IMR-90 (cell line): ENCODE data around the gene TMEM120A. TPM values are rescaled to one million over a fixed set of nuclear protein-coding genes. Genes with fewer than 3 reads are reported as not detected.

Experiments used
- ATAC-seq: fragments of 200-7000 bp; cut with Tn5 transposase; 2 replicates; pipeline ENCODE4 v1.9.1; 2020; ENCODE audit warnings: low read depth, mild to moderate bottlenecking, moderate library complexity
- BruUV-seq: library from RNA; stranded (reverse); fragments of 400-500 nt; replicated peaks from 2 replicates; lab custom pipeline; 2021; lab: Mats Ljungman, UMichigan
- CTCF ChIA-PET: fragments of 300-600 bp; formaldehyde crosslinking; extraction: SDS; loops from one replicate; lab custom pipeline; 2021; ENCODE audit warnings: antibody characterized with exemption; lab: Yijun Ruan, JAX
- POLR2A ChIA-PET: fragments of 300-600 bp; sonication (Branson Sonifier 250); formaldehyde crosslinking; loops from one replicate; lab custom pipeline; 2022; ENCODE audit warnings: antibody characterized with exemption; ENCODE audit not compliant: unreplicated experiment; lab: Charles Lee
- DNase-seq: peaks from one replicate; pipeline ENCODE4 v3.0.0; 2013
- H2AFZ ChIP-seq: replicated peaks from 2 replicates; pipeline ENCODE3; 2013; ENCODE audit warnings: low read length, mild to moderate bottlenecking; ENCODE audit not compliant: poor library complexity
- H2AK5ac ChIP-seq: 2 replicates; pipeline ENCODE4 v1.6.1; 2013; ENCODE audit warnings: low read depth, low read length, inconsistent platforms
- H2AK9ac ChIP-seq: replicated peaks from 2 replicates; pipeline ENCODE3; 2013; ENCODE audit warnings: mild to moderate bottlenecking, low read depth, low read length, moderate library complexity; ENCODE audit not compliant: poor library complexity
- H2BK120ac ChIP-seq: 2 replicates; pipeline ENCODE4 v1.6.1; 2013; ENCODE audit warnings: low read depth, low read length, inconsistent platforms
- H2BK15ac ChIP-seq: 3 replicates; pipeline ENCODE4 v1.6.1; 2013; ENCODE audit warnings: low read depth, low read length, inconsistent platforms
- H2BK20ac ChIP-seq: 2 replicates; pipeline ENCODE4 v1.6.1; 2013; ENCODE audit warnings: low read depth, mild to moderate bottlenecking, inconsistent platforms, low read length, moderate library complexity
- H2BK5ac ChIP-seq: 2 replicates; pipeline ENCODE4 v1.6.1; 2013; ENCODE audit warnings: mild to moderate bottlenecking, low read depth, low read length, inconsistent platforms; ENCODE audit not compliant: poor library complexity, severe bottlenecking
- H3K14ac ChIP-seq: replicated peaks from 2 replicates; pipeline ENCODE4 v1.6.1; 2013; ENCODE audit warnings: low read depth, low read length, inconsistent platforms
- H3K18ac ChIP-seq: 2 replicates; pipeline ENCODE4 v1.6.1; 2013; ENCODE audit warnings: low read depth, low read length, control low read depth
- H3K23ac ChIP-seq: 2 replicates; pipeline ENCODE4 v1.6.1; 2013; ENCODE audit warnings: low read depth, low read length, inconsistent platforms
- H3K27ac ChIP-seq: 2 replicates; pipeline ENCODE4 v1.5.1; 2013; ENCODE audit warnings: mild to moderate bottlenecking, control low read depth, low read length; ENCODE audit not compliant: insufficient read depth
- H3K27me3 ChIP-seq: 2 replicates; pipeline ENCODE4 v1.6.1; 2013; ENCODE audit warnings: low read length; ENCODE audit not compliant: control insufficient read depth, insufficient read depth
- H3K36me3 ChIP-seq: 2 replicates; pipeline ENCODE4 v1.6.1; 2013; ENCODE audit warnings: low read length, mixed read lengths; ENCODE audit not compliant: control insufficient read depth, insufficient read depth
- H3K4ac ChIP-seq: 2 replicates; pipeline ENCODE4 v1.6.1; 2013; ENCODE audit warnings: low read depth, low read length, inconsistent platforms
- H3K4me1 ChIP-seq: 2 replicates; pipeline ENCODE4 v1.6.1; 2013; ENCODE audit warnings: low read length, mixed read lengths; ENCODE audit not compliant: control insufficient read depth, insufficient read depth
- H3K4me2 ChIP-seq: 2 replicates; pipeline ENCODE4 v1.6.1; 2013; ENCODE audit warnings: low read depth, mild to moderate bottlenecking, control low read depth, low read length, moderate library complexity
- H3K4me3 ChIP-seq: 2 replicates; pipeline ENCODE4 v1.5.1; 2013; ENCODE audit warnings: low read depth, mild to moderate bottlenecking, control low read depth, low read length, moderate library complexity; ENCODE audit not compliant: insufficient read depth
- H3K56ac ChIP-seq: 2 replicates; pipeline ENCODE4 v1.6.1; 2013; ENCODE audit warnings: low read length, inconsistent platforms; ENCODE audit not compliant: insufficient read depth; ENCODE audit errors: extremely low read depth
- H3K79me1 ChIP-seq, 2 experiments: 2 replicates each; pipeline ENCODE4 v1.6.1; 2013; ENCODE audit warnings: low read length in 2 of 2, inconsistent platforms in 1 of 2, low read depth in 1 of 2
- H3K9ac ChIP-seq: 2 replicates; pipeline ENCODE4 v1.6.1; 2013; ENCODE audit warnings: low read depth, low read length, control low read depth
- H3K9me1 ChIP-seq: 2 replicates; pipeline ENCODE4 v1.6.1; 2013; ENCODE audit warnings: low read length, inconsistent platforms; ENCODE audit not compliant: insufficient read depth
- H3K9me3 ChIP-seq: 2 replicates; pipeline ENCODE4 v1.6.1; 2013; ENCODE audit warnings: low read length; ENCODE audit not compliant: control insufficient read depth, insufficient read depth
- H4K20me1 ChIP-seq: 2 replicates; pipeline ENCODE4 v1.6.1; 2013; ENCODE audit warnings: low read length, inconsistent platforms; ENCODE audit not compliant: insufficient read depth
- H4K5ac ChIP-seq: 2 replicates; pipeline ENCODE4 v1.6.1; 2013; ENCODE audit warnings: mild to moderate bottlenecking, low read depth, low read length, control low read depth
- H4K8ac ChIP-seq, 2 experiments: 2 replicates each; pipeline ENCODE4 v1.6.1; 2013; ENCODE audit warnings: low read depth in 2 of 2, low read length in 2 of 2, control low read depth in 1 of 2, inconsistent platforms in 1 of 2
- H4K91ac ChIP-seq: 2 replicates; pipeline ENCODE4 v1.6.1; 2013; ENCODE audit warnings: low read depth, low read length, inconsistent platforms; ENCODE audit not compliant: insufficient read depth
- CEBPB ChIP-seq: IDR thresholded peaks from 2 replicates; pipeline ENCODE4 v1.6.1; 2012; ENCODE audit warnings: low read depth, low read length, improper control_type of control experiment
- CHD1 ChIP-seq: IDR thresholded peaks from 2 replicates; pipeline ENCODE4 v1.6.1; 2012; ENCODE audit warnings: low read depth, low read length, improper control_type of control experiment
- CTCF ChIP-seq: conservative IDR thresholded peaks from 2 replicates; pipeline ENCODE4 v1.5.1; 2012; ENCODE audit warnings: mild to moderate bottlenecking, low read depth, low read length, improper control_type of control experiment
- ELK1 ChIP-seq: fragments of 150-350 bp; IDR thresholded peaks from 2 replicates; pipeline ENCODE4 v1.6.1; 2016; ENCODE audit warnings: low read depth, mild to moderate bottlenecking, low read length, moderate library complexity, borderline replicate concordance
- FOS ChIP-seq: fragments of 150-350 bp; IDR thresholded peaks from 2 replicates; pipeline ENCODE4 v1.6.1; 2016; ENCODE audit warnings: low read depth, low read length
- MAFK ChIP-seq: IDR thresholded peaks from 2 replicates; pipeline ENCODE4 v1.6.1; 2012; ENCODE audit warnings: low read depth, low read length, improper control_type of control experiment
- MAZ ChIP-seq: IDR thresholded peaks from 2 replicates; pipeline ENCODE4 v1.6.1; 2012; ENCODE audit warnings: low read depth, mild to moderate bottlenecking, low read length, improper control_type of control experiment, moderate library complexity, borderline replicate concordance
- MXI1 ChIP-seq: IDR thresholded peaks from 2 replicates; pipeline ENCODE4 v1.6.1; 2012; ENCODE audit warnings: low read depth, mild to moderate bottlenecking, low read length, moderate library complexity, borderline replicate concordance
- NFE2L2 ChIP-seq: fragments of 150-350 bp; IDR thresholded peaks from 2 replicates; pipeline ENCODE4 v1.6.1; 2016; ENCODE audit warnings: low read depth, mild to moderate bottlenecking, low read length
- POLR2A ChIP-seq: IDR thresholded peaks from 2 replicates; pipeline ENCODE4 v1.6.1; 2012; ENCODE audit warnings: mild to moderate bottlenecking, low read depth, low read length
- RAD21 ChIP-seq: IDR thresholded peaks from 2 replicates; pipeline ENCODE4 v1.6.1; 2012; ENCODE audit warnings: low read length, improper control_type of control experiment
- RCOR1 ChIP-seq: IDR thresholded peaks from 2 replicates; pipeline ENCODE4 v1.6.1; 2012; ENCODE audit warnings: mild to moderate bottlenecking, low read length, improper control_type of control experiment; ENCODE audit not compliant: insufficient replicate concordance
- RFX5 ChIP-seq: IDR thresholded peaks from 2 replicates; pipeline ENCODE4 v1.8.0; 2012; ENCODE audit warnings: low read depth, mild to moderate bottlenecking, low read length, moderate library complexity
- SMC3 ChIP-seq: fragments of 150-350 bp; IDR thresholded peaks from 2 replicates; pipeline ENCODE4 v1.6.1; 2016; ENCODE audit warnings: low read depth, mild to moderate bottlenecking, antibody characterized with exemption, low read length, moderate library complexity
- USF2 ChIP-seq: fragments of 150-350 bp; IDR thresholded peaks from 2 replicates; pipeline ENCODE4 v1.6.1; 2017; ENCODE audit warnings: mild to moderate bottlenecking, antibody characterized with exemption, low read length, low read depth
- WGBS, 2 experiments: methylation state at CpG; one replicate each; pipeline versions ENCODE4 v1.1.5 to v1.1.7; 2013; ENCODE audit warnings: missing lambda C conversion rate in 2 of 2; ENCODE audit not compliant: insufficient read length in 1 of 2; ENCODE audit errors: extremely low coverage in 2 of 2; 5-methylcytosine and 5-hydroxymethylcytosine counted together
- dilution Hi-C: fragments of 300-500 bp; cut with HindIII; formaldehyde crosslinking; loops from one replicate; pipeline ENCODE4 v1.14.3; 2018; ENCODE audit warnings: low sequenced_read_pairs; ENCODE audit not compliant: unreplicated experiment
- in situ Hi-C: fragments of 300-500 bp; cut with MboI; formaldehyde crosslinking; loops from 3 replicates; pipeline ENCODE4 v1.14.3; 2019; ENCODE audit warnings: low sequenced_read_pairs, inconsistent platforms, mixed read lengths
- intact Hi-C: fragments of 100-400 bp; cut with micrococcal nuclease; formaldehyde crosslinking; loops from 2 replicates; pipeline ENCODE4 v1.10.0; 2022
- polyA plus RNA-seq, 3 experiments: library from polyadenylated mRNA; depleted of rRNA; stranded (reverse); fragments of >200 nt; gene quantifications; 2 replicates each; pipeline ENCODE4 v1.2.3, GENCODE V29; 2012; ENCODE audit warnings: low replicate concordance in 1 of 3
- total RNA-seq: library from RNA; depleted of rRNA; stranded (reverse); fragments of >200 nt; gene quantifications from 2 replicates; pipeline ENCODE4 v1.2.3, GENCODE V29; 2012

Gene TMEM120A
- total and polyA plus RNA-seq, 2 of the 4 experiments (the other 2 are of a cell fraction): 32.1 to 39.3 TPM

GRCh38 chr7:75996476-75996875, 2.1 kb upstream of the TMEM120A start:
- in situ Hi-C loops (no loop called here), dilution Hi-C loops (no loop called here), intact Hi-C loops (no loop called here)
- no TSS peak for BruUV-seq
- Histone ChIP-seq H2AK5ac (no peak overlapping the region), H4K20me1 (0 out of 2 replicates have a peak, but pooled peaks cover 3% of the 10 kb centered on the region), H3K23ac (no peak overlapping the region), H3K4me2 (no peak overlapping the region), H3K4ac (no peak overlapping the region), H3K36me3 (peaks cover 19% of the 10 kb centered on the region), H2BK15ac (no peak overlapping the region), H3K4me1 (peaks cover 12% of the 10 kb centered on the region; the same call in 1 of the 2 replicates), H4K91ac (no peak overlapping the region), H3K18ac (no peak overlapping the region), H3K27ac (no peak overlapping the region), H2AFZ (no peak overlapping the region), H3K27me3 (no peaks in the 10 kb centered on the region), H2AK9ac (no peak overlapping the region), H4K8ac (no peak overlapping the region), H3K56ac (no peak overlapping the region), H3K9me1 (peaks cover 6% of the 10 kb centered on the region; the same call in 1 of the 2 replicates), H3K9ac (no peak overlapping the region), H2BK5ac (no peak overlapping the region), H3K79me1 (peaks cover 4 to 19% of the 10 kb centered on the region in 2 experiments; a peak in 3 of 4 replicates), H3K4me3 (no peak overlapping the region), H4K5ac (no peak overlapping the region), H2BK120ac (no peak overlapping the region), H2BK20ac (no peak overlapping the region), H3K14ac (no peak overlapping the region), H3K9me3 (no peaks in the 10 kb centered on the region)
- ChIA-PET CTCF (no interaction called here), POLR2A (no interaction called here)
- TF ChIP-seq MAZ: no peak
- TF ChIP-seq USF2: no peak
- TF ChIP-seq CHD1: no peak
- no peak for TF ChIP-seq NFE2L2
- no peak for TF ChIP-seq RFX5
- TF ChIP-seq MXI1: no peak
- TF ChIP-seq SMC3: no peak
- TF ChIP-seq CTCF: no peak
- TF ChIP-seq ELK1: no peak
- no peak for TF ChIP-seq FOS
- no peak for TF ChIP-seq RAD21
- TF ChIP-seq POLR2A: no peak
- TF ChIP-seq MAFK: no peak
- no peak for TF ChIP-seq RCOR1
- TF ChIP-seq CEBPB: no peak
- DNase-seq: no peak
- no peak for ATAC-seq
- WGBS, 2 experiments: 100% methylated on average over 2 of the region's 4 CpGs; no CpG with 5 or more reads in 1 of the 2 experiments
